Ishikawa (cell line): ENCODE measurements around the gene ARRDC1.

Experiments
- CEBPB ChIP-seq: IDR thresholded peaks from 2 replicates; pipeline ENCODE4 v1.6.1; 2012
- CREB1 ChIP-seq: IDR thresholded peaks from 2 replicates; pipeline ENCODE4 v1.6.1; 2012; ENCODE audit warnings: low read depth
- EGR1 ChIP-seq: IDR thresholded peaks from 2 replicates; pipeline ENCODE4 v1.6.1; 2012
- EP300 ChIP-seq: IDR thresholded peaks from 2 replicates; pipeline ENCODE4 v1.6.1; 2012; ENCODE audit warnings: borderline replicate concordance
- FOXM1 ChIP-seq: IDR thresholded peaks from 2 replicates; pipeline ENCODE4 v1.6.1; 2012; ENCODE audit warnings: low read depth, borderline replicate concordance
- MAX ChIP-seq: IDR thresholded peaks from 2 replicates; pipeline ENCODE4 v1.6.1; 2012
- NFIC ChIP-seq: IDR thresholded peaks from 2 replicates; pipeline ENCODE4 v1.6.1; 2012
- RAD21 ChIP-seq: IDR thresholded peaks from 2 replicates; pipeline ENCODE4 v1.6.1; 2012; ENCODE audit warnings: low read depth
- REST ChIP-seq: IDR thresholded peaks from 2 replicates; pipeline ENCODE4 v1.6.1; 2012; ENCODE audit warnings: low read depth, mild to moderate bottlenecking
- TAF1 ChIP-seq: IDR thresholded peaks from 2 replicates; pipeline ENCODE4 v1.6.1; 2012; ENCODE audit warnings: low read depth, mild to moderate bottlenecking
- TCF12 ChIP-seq: IDR thresholded peaks from 2 replicates; pipeline ENCODE4 v1.6.1; 2012; ENCODE audit warnings: low read depth
- TEAD4 ChIP-seq: IDR thresholded peaks from 2 replicates; pipeline ENCODE4 v1.6.1; 2012
- USF1 ChIP-seq: IDR thresholded peaks from 2 replicates; pipeline ENCODE4 v1.6.1; 2012
- YY1 ChIP-seq: IDR thresholded peaks from 2 replicates; pipeline ENCODE4 v1.6.1; 2012; ENCODE audit warnings: low read depth
- ZBTB7A ChIP-seq: IDR thresholded peaks from 2 replicates; pipeline ENCODE4 v1.6.1; 2012; ENCODE audit warnings: low read depth

The ARRDC1 gene

GRCh38 chr9:137656416-137656815 lies 50.9 kb downstream of the ARRDC1 start:
- TF ChIP-seq TCF12: no peak
- no peak for TF ChIP-seq ZBTB7A
- no peak for TF ChIP-seq TEAD4
- TF ChIP-seq CEBPB: no peak

- no peak for TF ChIP-seq RAD21
- TF ChIP-seq TEAD4: no peak
- no peak for TF ChIP-seq TCF12
- TF ChIP-seq YY1: no peak
- TF ChIP-seq MAX: no peak
Observed at GRCh38 chr9:137657606-137658005, 52.1 kb downstream of the ARRDC1 start.

GRCh38 chr9:137658781-137659180 lies 53.3 kb downstream of the ARRDC1 start:
- no peak for TF ChIP-seq YY1
- no peak for TF ChIP-seq EP300
- no peak for TF ChIP-seq FOXM1
- TF ChIP-seq NFIC: no peak
- TF ChIP-seq USF1: no peak
- no peak for TF ChIP-seq EGR1
- no peak for TF ChIP-seq CREB1
- TF ChIP-seq RAD21: no peak
- no peak for TF ChIP-seq TCF12
- no peak for TF ChIP-seq CEBPB
- TF ChIP-seq TAF1: no peak
- TF ChIP-seq REST: no peak
- TF ChIP-seq MAX: no peak
- TF ChIP-seq ZBTB7A: no peak
- TF ChIP-seq TEAD4: no peak

GRCh38 chr9:137660144-137660543 lies 54.7 kb downstream of the ARRDC1 start:
- TF ChIP-seq EGR1 (no peak), CEBPB (no peak), CREB1 (no peak), REST (no peak), YY1 (no peak), FOXM1 (no peak)

GRCh38 chr9:137663584-137663983 lies 58.1 kb downstream of the ARRDC1 start:
- TF ChIP-seq USF1 (no peak), NFIC (no peak), FOXM1 (no peak), ZBTB7A (no peak), TEAD4 (no peak), CREB1 (no peak), CEBPB (no peak), MAX (no peak), EP300 (no peak), YY1 (no peak), TCF12 (no peak), RAD21 (no peak), EGR1 (no peak), REST (no peak), TAF1 (no peak)
